K562 (cell line): ENCODE measurements around the gene AAK1. TPM values are rescaled to one million over a fixed set of nuclear protein-coding genes. Genes with fewer than 3 reads are reported as not detected.

Experiments
- ATAC-seq: fragments of 200-7000 bp; cut with Tn5 transposase; 3 replicates; pipeline ENCODE4 v1.9.1; 2020; ENCODE audit warnings: moderate library complexity
- BruUV-seq: library from RNA; stranded (reverse); fragments of 400-500 nt; replicated peaks from 2 replicates; lab custom pipeline; 2021; lab: Mats Ljungman, UMichigan
- CTCF ChIA-PET: fragments of 300-600 bp; formaldehyde crosslinking; extraction: SDS; loops from one replicate; lab custom pipeline; 2021; ENCODE audit warnings: low intra/inter-chr PET ratio; lab: Yijun Ruan, JAX
- POLR2A ChIA-PET: fragments of 300-600, 350-650 bp; sonication (Branson Sonifier 250); formaldehyde crosslinking; extraction: SDS; loops from one replicate; lab custom pipeline; 2021; ENCODE audit warnings: antibody characterized with exemption, inconsistent platforms; lab: Yijun Ruan, JAX
- DNase-seq, 4 experiments: peaks; one replicate each; pipeline versions ENCODE4 v3.0.0 to v3.0.0-alpha.2; 2011 to 2018; ENCODE audit warnings: low spot score in 3 of 4, mixed read lengths in 3 of 4; ENCODE audit errors: extremely low read depth in 1 of 4
- FAIRE-seq: peaks from 2 replicates; lab custom pipeline; 2011; peaks lifted over from hg19 to GRCh38; lab: Jason Lieb, UNC
- H2AFZ ChIP-seq: 2 replicates; pipeline ENCODE4 v1.6.0; 2011; ENCODE audit warnings: low read depth, low read length, control low read depth, inconsistent platforms
- H3K27ac ChIP-seq: fragments of 200-600 bp; 3 replicates; pipeline ENCODE4 v1.8.0; 2011; ENCODE audit warnings: low read depth, mild to moderate bottlenecking, control low read depth, inconsistent platforms, low read length, moderate library complexity, mixed read lengths; ENCODE audit errors: extremely low read depth
- H3K27me3 ChIP-seq, 2 experiments: fragments of 300-600 bp in 1 of 2; 2 replicates in 1 of 2; 3 replicates in 1 of 2; pipeline versions ENCODE4 v1.6.0 to v1.8.0; 2011; ENCODE audit warnings: inconsistent platforms in 2 of 2, low read length in 2 of 2, mild to moderate bottlenecking in 1 of 2, mixed read lengths in 1 of 2, moderate library complexity in 1 of 2; ENCODE audit not compliant: control insufficient read depth in 2 of 2, insufficient read depth in 2 of 2
- H3K36me3 ChIP-seq: fragments of 300-600 bp; 3 replicates; pipeline ENCODE4 v1.8.0; 2011; ENCODE audit warnings: mild to moderate bottlenecking, low read length, inconsistent platforms; ENCODE audit not compliant: control insufficient read depth, insufficient read depth
- H3K4me1 ChIP-seq, 2 experiments: fragments of 200-600 bp in 1 of 2; replicated peaks in 1 of 2; 2 replicates in 1 of 2; 3 replicates in 1 of 2; pipeline versions ENCODE4 v1.5.1 to v1.8.0; 2011; ENCODE audit warnings: inconsistent platforms in 2 of 2, low read length in 2 of 2, mild to moderate bottlenecking in 1 of 2, mixed read lengths in 1 of 2, moderate library complexity in 1 of 2; ENCODE audit not compliant: control insufficient read depth in 2 of 2, insufficient read depth in 2 of 2
- H3K4me2 ChIP-seq: 2 replicates; pipeline ENCODE4 v1.6.1; 2011; ENCODE audit warnings: low read length, control low read depth, inconsistent platforms, mixed read lengths; ENCODE audit not compliant: insufficient read depth
- H3K4me3 ChIP-seq: fragments of 200-600 bp; sonication (generic), shearing (Covaris generic); 2 replicates; pipeline ENCODE4 v1.5.1; 2016; ENCODE audit warnings: control low read depth, inconsistent platforms
- H3K79me2 ChIP-seq: fragments of 200-600 bp; 3 replicates; pipeline ENCODE4 v1.8.0; 2011; ENCODE audit warnings: low read length, inconsistent platforms; ENCODE audit not compliant: control insufficient read depth, insufficient read depth
- H3K9ac ChIP-seq, 2 experiments: 2 replicates each; pipeline versions ENCODE4 v1.6.0 to v1.6.1; 2011; ENCODE audit warnings: low read depth in 2 of 2, low read length in 2 of 2, control low read depth in 1 of 2, inconsistent platforms in 1 of 2, mild to moderate bottlenecking in 1 of 2, mixed read lengths in 1 of 2; ENCODE audit not compliant: insufficient read depth in 1 of 2
- H3K9me1 ChIP-seq: one replicate; pipeline ENCODE4 v1.6.0; 2011; ENCODE audit warnings: inconsistent platforms, mild to moderate bottlenecking, low read length, moderate library complexity; ENCODE audit not compliant: control insufficient read depth, insufficient read depth
- H3K9me3 ChIP-seq: replicated peaks from 2 replicates; pipeline ENCODE4 v1.5.1; 2011; ENCODE audit warnings: low read depth, low read length, inconsistent platforms; ENCODE audit not compliant: control insufficient read depth, insufficient read depth
- H4K20me1 ChIP-seq: replicated peaks from 2 replicates; pipeline ENCODE4 v1.6.1; 2011; ENCODE audit warnings: low read length, inconsistent platforms, mixed read lengths; ENCODE audit not compliant: control insufficient read depth, insufficient read depth
- BHLHE40 ChIP-seq: IDR thresholded peaks from 2 replicates; pipeline ENCODE4 v1.6.1; 2011; ENCODE audit warnings: low read length, improper control_type of control experiment
- C11orf30 ChIP-seq: fragments of 450-650 bp; IDR thresholded peaks from 2 replicates; pipeline ENCODE4 v1.6.1; 2016; ENCODE audit warnings: low read depth, mild to moderate bottlenecking
- CREB3L1 ChIP-seq: fragments of 450-650 bp; IDR thresholded peaks from 2 replicates; pipeline ENCODE4 v1.6.1; 2014; ENCODE audit warnings: low read depth, mild to moderate bottlenecking, moderate library complexity, borderline replicate concordance
- KDM1A ChIP-seq, 2 experiments: fragments of 450-650 bp; IDR thresholded peaks; 2 replicates each; pipeline ENCODE4 v1.6.1; 2016; ENCODE audit warnings: mild to moderate bottlenecking in 2 of 2
- MAFK ChIP-seq: IDR thresholded peaks from 2 replicates; pipeline ENCODE4 v1.6.1; 2011; ENCODE audit warnings: low read length, improper control_type of control experiment
- MTA2 ChIP-seq: fragments of 450-650 bp; IDR thresholded peaks from 2 replicates; pipeline ENCODE4 v1.6.1; 2016; ENCODE audit warnings: low read depth
- NFE2 ChIP-seq: IDR thresholded peaks from 2 replicates; pipeline ENCODE4 v1.6.1; 2014; ENCODE audit warnings: antibody characterized with exemption, low read depth
- PHF20 ChIP-seq: fragments of 450-650 bp; IDR thresholded peaks from 2 replicates; pipeline ENCODE4 v1.6.1; 2018; ENCODE audit not compliant: partially characterized antibody
- SMARCE1 ChIP-seq: fragments of 450-650 bp; IDR thresholded peaks from 2 replicates; pipeline ENCODE4 v1.7.1; 2016; ENCODE audit warnings: mild to moderate bottlenecking
- SPI1 ChIP-seq: IDR thresholded peaks from 2 replicates; pipeline ENCODE4 v1.6.1; 2011; ENCODE audit warnings: low read depth, low read length, control low read depth, borderline replicate concordance
- ZNF449 ChIP-seq: fragments of 250-450 bp; sonication (Bioruptor Pico); IDR thresholded peaks from 2 replicates; pipeline ENCODE4 v1.8.0; 2022; ENCODE audit warnings: moderate library complexity, mild to moderate bottlenecking, inconsistent platforms
- WGBS: fragments of 100-300 bp; shearing (Covaris generic); methylation state at CpG from one replicate; pipeline ENCODE4 v1.1.6; 2016; ENCODE audit warnings: low coverage, mixed read lengths; ENCODE audit not compliant: insufficient coverage; ENCODE audit errors: missing lambda C conversion rate; 5-methylcytosine and 5-hydroxymethylcytosine counted together
- in situ Hi-C: fragments of 300-500 bp; cut with MboI; formaldehyde crosslinking; loops from 4 replicates; pipeline ENCODE4 v1.15.0; 2018; ENCODE audit warnings: inconsistent platforms, mixed read lengths
- intact Hi-C: fragments of 100-400 bp; cut with micrococcal nuclease; formaldehyde crosslinking; loops from 2 replicates; pipeline ENCODE4 v1.14.2; 2022
- polyA plus RNA-seq, 8 experiments: library from polyadenylated mRNA; depleted of rRNA in 4 of 8; stranded (reverse) in 5 of 8; unstranded in 3 of 8; fragments of >200 nt; fragmentation: Nextera tagmentation in 2 of 8; fragmentation: Illumina TruSeq in 1 of 8; extraction: Ambion mirVana in 2 of 8; extraction: Trizol in 1 of 8; gene quantifications; 2 replicates each; pipeline versions ENCODE4 v1.2.1 to v1.2.3, GENCODE V29; 2011 to 2014; ENCODE audit warnings: inconsistent platforms in 1 of 8, missing spikeins in 1 of 8
- total RNA-seq, 7 experiments: library from RNA; depleted of rRNA in 6 of 7; stranded (reverse); fragments of >200 nt in 6 of 7; fragmentation: Illumina TruSeq in 2 of 7; extraction: Trizol in 2 of 7; gene quantifications; 2 replicates each; pipeline versions ENCODE4 v1.2.1 to v1.2.3, GENCODE V29; 2011 to 2021; ENCODE audit warnings: low replicate concordance in 1 of 7
- TF ChIP-seq, protein P1 (sequence below): IDR thresholded peaks from 2 replicates; pipeline ENCODE4 v1.6.1; 2016; ENCODE audit warnings: missing genetic modification characterization, missing compliant biosample characterization
- TF ChIP-seq, protein P2 (sequence below), 2 experiments: fragments of 450-650 bp; conservative IDR thresholded peaks; 2 replicates each; pipeline ENCODE4 v1.6.1; 2017; ENCODE audit warnings: mild to moderate bottlenecking in 2 of 2, moderate library complexity in 2 of 2

AAK1 gene
- total and polyA plus RNA-seq, 9 of the 15 experiments (the other 6 are each of a cell fraction or from before 2014, with no cell fraction given) = 0.89 to 17.1 (median 6.0) TPM

DNA sequence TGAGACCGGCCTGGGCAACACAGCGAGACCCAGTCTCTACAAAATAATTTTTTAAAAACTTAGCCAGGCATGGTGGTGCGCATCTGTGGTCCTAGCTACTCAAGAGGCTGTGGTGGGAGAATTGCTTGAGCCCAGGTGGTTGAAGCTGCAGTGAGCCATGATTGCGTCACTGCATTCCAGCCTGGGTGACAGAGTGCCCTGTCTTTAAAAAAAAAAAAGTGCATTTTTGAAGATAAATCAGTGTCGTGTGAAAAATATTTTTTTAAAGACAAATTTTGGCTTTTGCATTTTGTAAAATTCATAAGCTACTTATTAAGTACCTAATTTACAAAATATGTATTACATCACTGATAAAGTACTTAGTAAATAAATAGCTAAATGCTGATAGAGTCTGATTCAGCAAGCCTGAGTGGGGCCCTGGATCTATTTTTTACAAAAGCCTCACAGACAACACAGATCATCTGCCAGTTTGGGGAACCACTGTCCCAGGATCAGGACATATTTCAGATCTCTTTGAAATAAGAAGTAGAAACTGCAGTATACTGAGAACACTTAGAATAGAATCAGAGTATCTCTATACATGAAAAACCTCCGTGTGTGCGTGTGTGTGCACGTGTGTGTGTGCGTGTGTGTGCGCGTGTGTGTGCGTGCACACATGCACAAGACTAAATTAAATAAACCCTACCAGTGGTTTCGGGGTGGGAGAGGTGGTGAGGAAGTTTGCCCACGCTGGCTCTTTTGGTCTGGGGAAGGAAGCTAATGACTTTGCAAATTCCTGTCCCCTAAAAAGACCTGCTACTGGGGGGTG, 61.6 kb downstream of the AAK1 start:
- DNase-seq = peak in 2 of 4 experiments; percentile 39 to 44
- peak overlapping the region; percentile 67 for H3K4me2 ChIP-seq
- peaks cover 5% of the 10 kb centered on the region; the same call in 1 of the 3 replicates for H3K79me2 ChIP-seq
- TF ChIP-seq BHLHE40 = peak; percentile 60
- TF ChIP-seq, protein P1, sequence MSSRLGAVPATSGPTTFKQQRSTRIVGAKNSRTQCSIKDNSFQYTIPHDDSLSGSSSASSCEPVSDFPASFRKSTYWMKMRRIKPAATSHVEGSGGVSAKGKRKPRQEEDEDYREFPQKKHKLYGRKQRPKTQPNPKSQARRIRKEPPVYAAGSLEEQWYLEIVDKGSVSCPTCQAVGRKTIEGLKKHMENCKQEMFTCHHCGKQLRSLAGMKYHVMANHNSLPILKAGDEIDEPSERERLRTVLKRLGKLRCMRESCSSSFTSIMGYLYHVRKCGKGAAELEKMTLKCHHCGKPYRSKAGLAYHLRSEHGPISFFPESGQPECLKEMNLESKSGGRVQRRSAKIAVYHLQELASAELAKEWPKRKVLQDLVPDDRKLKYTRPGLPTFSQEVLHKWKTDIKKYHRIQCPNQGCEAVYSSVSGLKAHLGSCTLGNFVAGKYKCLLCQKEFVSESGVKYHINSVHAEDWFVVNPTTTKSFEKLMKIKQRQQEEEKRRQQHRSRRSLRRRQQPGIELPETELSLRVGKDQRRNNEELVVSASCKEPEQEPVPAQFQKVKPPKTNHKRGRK (tag) = no peak
- TF ChIP-seq MTA2 = 0 out of 2 replicates have a peak, but pooled peaks have one; percentile 9
- TF ChIP-seq SMARCE1 = peak; percentile 29; the same call in 1 of the 2 replicates
- peak; percentile 77; the same call in 1 of the 2 replicates for TF ChIP-seq C11orf30
- TF ChIP-seq, protein P2, sequence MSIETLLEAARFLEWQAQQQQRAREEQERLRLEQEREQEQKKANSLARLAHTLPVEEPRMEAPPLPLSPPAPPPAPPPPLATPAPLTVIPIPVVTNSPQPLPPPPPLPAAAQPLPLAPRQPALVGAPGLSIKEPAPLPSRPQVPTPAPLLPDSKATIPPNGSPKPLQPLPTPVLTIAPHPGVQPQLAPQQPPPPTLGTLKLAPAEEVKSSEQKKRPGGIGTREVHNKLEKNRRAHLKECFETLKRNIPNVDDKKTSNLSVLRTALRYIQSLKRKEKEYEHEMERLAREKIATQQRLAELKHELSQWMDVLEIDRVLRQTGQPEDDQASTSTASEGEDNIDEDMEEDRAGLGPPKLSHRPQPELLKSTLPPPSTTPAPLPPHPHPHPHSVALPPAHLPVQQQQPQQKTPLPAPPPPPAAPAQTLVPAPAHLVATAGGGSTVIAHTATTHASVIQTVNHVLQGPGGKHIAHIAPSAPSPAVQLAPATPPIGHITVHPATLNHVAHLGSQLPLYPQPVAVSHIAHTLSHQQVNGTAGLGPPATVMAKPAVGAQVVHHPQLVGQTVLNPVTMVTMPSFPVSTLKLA (conservative IDR thresholded peaks at IDR 0.05) = 0 out of 4 replicates have a peak, but pooled peaks of 1 of the 2 experiments have one; percentile 14
- no peak for TF ChIP-seq ZNF449 (CRISPR knock-in tag)
- peak in 1 of 2 experiments; percentile 59; a peak in 1 of 4 replicates for TF ChIP-seq KDM1A (IDR thresholded peaks at IDR 0.05)
- TF ChIP-seq MAFK = peak; percentile 43; the same call in 1 of the 2 replicates
- peak; percentile 6; the same call in 1 of the 2 replicates for TF ChIP-seq SPI1
- TF ChIP-seq CREB3L1 = no peak
- no peak for TF ChIP-seq PHF20
- TF ChIP-seq NFE2 = peak; percentile 91

More for the DNA sequence above, 61.6 kb downstream of the AAK1 start:
- Histone ChIP-seq H3K36me3 (no peaks in the 10 kb centered on the region), H2AFZ (peak overlapping the region; percentile 78), H4K20me1 (no peaks in the 10 kb centered on the region), H3K27ac (peak overlapping the region; percentile 52), H3K4me1 (peaks cover 4 to 25% of the 10 kb centered on the region in 2 experiments; a peak in 4 of 5 replicates), H3K9ac (peak overlapping the region in 1 of 2 experiments; percentile 60; a peak in 2 of 4 replicates), H3K27me3 (no peaks in the 10 kb centered on the region), H3K9me3 (no peaks in the 10 kb centered on the region), H3K9me1 (no peaks in the 10 kb centered on the region), H3K4me3 (no peak overlapping the region)
- intact Hi-C loops = no loop called here
- ATAC-seq = peak; percentile 56
- no peak for FAIRE-seq
- in situ Hi-C loops = no loop called here
- POLR2A ChIA-PET = interaction anchor here (0.7 to 3.4 kb wide), 9 partner anchors 8 to 503 kb away, joined by 4 to 23 read pairs (median 4); partner anchors contain the start of gene ANXA4
- WGBS = 31% methylated on average over 13 of the region's 14 CpGs
- CTCF ChIA-PET = no interaction called here
- no TSS peak for BruUV-seq
